Esophagus muscularis mucosa (tissue), 4 donors: ENCODE data around the gene LRMDA. TPM values are rescaled to one million over a fixed set of nuclear protein-coding genes. Genes with fewer than 3 reads are reported as not detected.

ENCODE experiments used
- DNase-seq: peaks from one replicate; pipeline ENCODE4 v3.0.0-alpha.2; 2017; ENCODE audit errors: extremely low spot score
- H3K27ac ChIP-seq, 4 donors: fragments of 200-600 bp; sonication (generic); replicated peaks in 1 of 4; 1 replicate in 3 of 4; 2 replicates in 1 of 4; pipeline ENCODE4 v1.5.1; 2016 to 2019; ENCODE audit warnings: mild to moderate bottlenecking in 1 of 4
- H3K27me3 ChIP-seq, 4 donors: fragments of 200-600 bp; sonication (generic); one replicate each; pipeline versions ENCODE4 v1.5.1 to v1.6.0; 2016 to 2019
- H3K36me3 ChIP-seq, 4 donors: fragments of 200-600 bp; sonication (generic); one replicate each; pipeline ENCODE4 v1.5.1; 2016 to 2019
- H3K4me1 ChIP-seq, 4 donors: fragments of 200-600 bp; sonication (generic); one replicate each; pipeline ENCODE4 v1.5.1; 2016 to 2019
- H3K4me3 ChIP-seq, 4 donors: fragments of 200-600 bp; sonication (generic); 1 replicate in 2 of 4; 2 replicates in 2 of 4; pipeline ENCODE4 v1.5.1; 2016 to 2019; ENCODE audit warnings: mild to moderate bottlenecking in 4 of 4, moderate library complexity in 1 of 4
- H3K9me3 ChIP-seq, 4 donors: fragments of 200-600 bp; sonication (generic); 1 replicate in 3 of 4; 2 replicates in 1 of 4; pipeline ENCODE4 v1.5.1; 2016 to 2019
- CTCF ChIP-seq, 3 experiments: fragments of 200-600 bp in 2 of 3; fragments of 450-650 bp in 1 of 3; sonication (generic) in 2 of 3; IDR thresholded peaks; one replicate each; pipeline ENCODE4 v1.5.1; 2017 to 2019; ENCODE audit warnings: antibody characterized with exemption in 3 of 3, mild to moderate bottlenecking in 2 of 3, moderate library complexity in 1 of 3
- EP300 ChIP-seq: sonication (generic); formaldehyde crosslinking; IDR thresholded peaks from one replicate; pipeline ENCODE4 v1.6.1; 2017; ENCODE audit warnings: antibody characterized with exemption
- POLR2A ChIP-seq: fragments of 450-650 bp; IDR thresholded peaks from one replicate; pipeline ENCODE4 v1.6.1; 2017; ENCODE audit warnings: antibody characterized with exemption, moderate library complexity, mild to moderate bottlenecking, low read depth
- POLR2AphosphoS5 ChIP-seq, 2 donors: sonication (generic); formaldehyde crosslinking; IDR thresholded peaks; one replicate each; pipeline ENCODE4 v1.6.1; 2017; ENCODE audit warnings: antibody characterized with exemption in 2 of 2
- WGBS: methylation state at CpG from one replicate; pipeline ENCODE4 v1.1.5; 2018; 5-methylcytosine and 5-hydroxymethylcytosine counted together
- intact Hi-C: fragments of 100-400 bp; cut with DNase I; formaldehyde crosslinking; loops from one replicate; pipeline ENCODE4 v1.15.1; 2023
- total RNA-seq, 4 donors: library from RNA; depleted of rRNA; stranded (reverse); fragments of >200 nt; gene quantifications; one replicate each; pipeline versions ENCODE4 v1.1.0 to v1.2.1, GENCODE V29; 2016

Gene LRMDA
- total RNA-seq, 4 donors from 2014 or later, result 14.3 to 34.9 (median 26.5) TPM

- H3K27ac ChIP-seq, result no peak overlapping the region
- intact Hi-C loops, result loop anchor here (5.0 kb wide), 1 partner anchor 36 kb away; no protein-coding TSS in a partner anchor
- no peaks in the 10 kb centered on the region for H3K9me3 ChIP-seq
- WGBS, result 51% methylated on average over 4 of the region's 4 CpGs
- H3K36me3 ChIP-seq, result no peaks in the 10 kb centered on the region
- peak in 1 of 2 donors; percentile 30 for TF ChIP-seq POLR2AphosphoS5 (IDR thresholded peaks at IDR 0.05)
- no peak for TF ChIP-seq EP300
- no peak for TF ChIP-seq POLR2A
- TF ChIP-seq CTCF (IDR thresholded peaks at IDR 0.05), result no peak
- peaks cover 24 to 52% (median 52%) of the 10 kb centered on the region in 4 donors for H3K4me1 ChIP-seq
- H3K27me3 ChIP-seq, result no peaks in the 10 kb centered on the region
- H3K4me3 ChIP-seq, result no peak overlapping the region
- DNase-seq, result no peak
These were observed 39.5 kb downstream of the LRMDA start for GRCh38 chr10:75470901-75471300.

GRCh38 chr10:75472685-75473084, 41.3 kb downstream of the LRMDA start:
- H3K4me1 ChIP-seq, result peaks cover 24 to 60% (median 59%) of the 10 kb centered on the region in 4 donors
- H3K27me3 ChIP-seq, result no peaks in the 10 kb centered on the region
- no peak for DNase-seq
- no peaks in the 10 kb centered on the region for H3K36me3 ChIP-seq
- no peaks in the 10 kb centered on the region for H3K9me3 ChIP-seq
- WGBS, result 81% methylated on average over 2 of the region's 2 CpGs
- H3K4me3 ChIP-seq, result no peak overlapping the region
- no peak overlapping the region for H3K27ac ChIP-seq
- no peak for TF ChIP-seq CTCF (IDR thresholded peaks at IDR 0.05)
- TF ChIP-seq POLR2AphosphoS5 (IDR thresholded peaks at IDR 0.05), result no peak
- no peak for TF ChIP-seq POLR2A
- TF ChIP-seq EP300, result no peak
- intact Hi-C loops, result loop anchor here (5.0 kb wide), 1 partner anchor 35 kb away; no protein-coding TSS in a partner anchor

GRCh38 chr10:75474106-75474505, 42.7 kb downstream of the LRMDA start:
- Histone ChIP-seq H3K4me1 (peaks cover 15 to 49% (median 48%) of the 10 kb centered on the region in 4 donors), H3K4me3 (no peak overlapping the region), H3K36me3 (no peaks in the 10 kb centered on the region), H3K9me3 (no peaks in the 10 kb centered on the region), H3K27ac (no peak overlapping the region), H3K27me3 (no peaks in the 10 kb centered on the region)
- intact Hi-C loops, result loop anchor here (5.0 kb wide), 1 partner anchor 33 kb away; no protein-coding TSS in a partner anchor
- DNase-seq, result no peak
- no peak for TF ChIP-seq EP300
- no peak for TF ChIP-seq POLR2A
- TF ChIP-seq CTCF (IDR thresholded peaks at IDR 0.05), result no peak
- TF ChIP-seq POLR2AphosphoS5 (IDR thresholded peaks at IDR 0.05), result no peak

- Histone ChIP-seq H3K27me3 (no peaks in the 10 kb centered on the region), H3K9me3 (no peaks in the 10 kb centered on the region), H3K27ac (peak overlapping the region; percentile 23 to 45 (median 24)), H3K36me3 (no peaks in the 10 kb centered on the region), H3K4me3 (no peak overlapping the region), H3K4me1 (peaks cover 6 to 33% (median 33%) of the 10 kb centered on the region in 4 donors)
- intact Hi-C loops, result no loop called here
- TF ChIP-seq POLR2AphosphoS5 (IDR thresholded peaks at IDR 0.05), result no peak
- no peak for TF ChIP-seq EP300
- TF ChIP-seq CTCF (IDR thresholded peaks at IDR 0.05), result no peak
- TF ChIP-seq POLR2A, result no peak
- WGBS, result 43% methylated on average over 7 of the region's 7 CpGs
- DNase-seq, result no peak
These were observed 44.2 kb downstream of the LRMDA start for GRCh38 chr10:75475460-75476182.
